ENCODE measurements around the gene SIX1. TPM values are rescaled to one million over a fixed set of nuclear protein-coding genes. Genes with fewer than 3 reads are reported as not detected.

The SIX1 gene
- total and polyA plus RNA-seq, 2 of the 4 experiments (the other 2 are of a cell fraction): 7.7 to 15.0 TPM

DNA sequence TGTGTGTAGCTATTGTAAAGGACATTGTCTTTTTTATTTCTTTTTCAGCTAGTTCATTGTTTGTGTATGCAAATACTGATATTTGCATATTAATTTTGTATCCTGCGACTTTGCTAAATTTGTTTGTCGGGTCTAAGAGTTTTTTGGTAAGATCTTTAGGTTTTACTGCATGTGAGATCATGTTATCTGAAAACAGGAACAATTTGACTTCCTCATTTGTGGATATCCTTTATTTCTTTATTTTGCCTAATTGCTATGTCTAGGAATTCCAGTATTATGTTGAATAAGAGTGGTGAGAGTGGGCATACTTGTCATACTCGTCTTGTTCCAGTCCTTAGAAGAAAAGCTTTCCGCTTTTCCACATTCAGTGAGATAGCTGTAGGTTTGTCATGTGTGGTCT lies 46.0 kb upstream of the SIX1 start:
- Histone ChIP-seq H2AFZ (replicated peaks; ENCODE audit: low read length, poor library complexity) (no peak overlapping the region), H4K8ac (ENCODE audit: low read depth in 2 of 2, low read length in 2 of 2) (no peak overlapping the region), H3K4me3 (ENCODE audit: insufficient read depth, low read depth, low read length) (no peak overlapping the region), H2BK120ac (ENCODE audit: low read depth, low read length) (no peak overlapping the region), H3K36me3 (ENCODE audit: control insufficient read depth, insufficient read depth, low read length) (no peaks in the 10 kb centered on the region), H3K23ac (ENCODE audit: low read depth, low read length) (no peak overlapping the region), H2AK9ac (replicated peaks; ENCODE audit: low read depth, low read length, poor library complexity) (no peak overlapping the region), H2AK5ac (ENCODE audit: low read depth, low read length) (no peak overlapping the region), H3K27me3 (ENCODE audit: control insufficient read depth, insufficient read depth, low read length) (no peaks in the 10 kb centered on the region), H4K91ac (ENCODE audit: insufficient read depth, low read depth, low read length) (no peak overlapping the region), H3K4me1 (ENCODE audit: control insufficient read depth, insufficient read depth, low read length) (no peaks in the 10 kb centered on the region), H3K9me3 (ENCODE audit: control insufficient read depth, insufficient read depth, low read length) (peaks cover 2% of the 10 kb centered on the region; the same call in 1 of the 2 replicates), H3K9ac (ENCODE audit: low read depth, low read length) (no peak overlapping the region), H4K5ac (ENCODE audit: low read depth, low read length) (no peak overlapping the region), H3K56ac (ENCODE audit: extremely low read depth, insufficient read depth, low read length) (no peak overlapping the region), H2BK20ac (ENCODE audit: low read depth, low read length) (no peak overlapping the region), H3K27ac (ENCODE audit: insufficient read depth, low read length) (no peak overlapping the region), H3K18ac (ENCODE audit: low read depth, low read length) (no peak overlapping the region), H3K9me1 (ENCODE audit: insufficient read depth, low read length) (no peaks in the 10 kb centered on the region), H3K14ac (replicated peaks; ENCODE audit: low read depth, low read length) (no peak overlapping the region), H3K4me2 (ENCODE audit: low read depth, low read length) (no peak overlapping the region), H2BK5ac (ENCODE audit: low read depth, low read length, poor library complexity, severe bottlenecking) (no peak overlapping the region), H4K20me1 (ENCODE audit: insufficient read depth, low read length) (no peaks in the 10 kb centered on the region), H3K4ac (ENCODE audit: low read depth, low read length) (no peak overlapping the region), H2BK15ac (ENCODE audit: low read depth, low read length) (no peak overlapping the region), H3K79me1 (ENCODE audit: low read depth in 1 of 2, low read length in 2 of 2) (no peaks in the 10 kb centered on the region)
- dilution Hi-C loops (cut with HindIII; ENCODE audit: low sequenced_read_pairs, unreplicated experiment): no loop called here
- POLR2A ChIA-PET (ENCODE audit: unreplicated experiment): no interaction called here
- TF ChIP-seq, protein P1, sequence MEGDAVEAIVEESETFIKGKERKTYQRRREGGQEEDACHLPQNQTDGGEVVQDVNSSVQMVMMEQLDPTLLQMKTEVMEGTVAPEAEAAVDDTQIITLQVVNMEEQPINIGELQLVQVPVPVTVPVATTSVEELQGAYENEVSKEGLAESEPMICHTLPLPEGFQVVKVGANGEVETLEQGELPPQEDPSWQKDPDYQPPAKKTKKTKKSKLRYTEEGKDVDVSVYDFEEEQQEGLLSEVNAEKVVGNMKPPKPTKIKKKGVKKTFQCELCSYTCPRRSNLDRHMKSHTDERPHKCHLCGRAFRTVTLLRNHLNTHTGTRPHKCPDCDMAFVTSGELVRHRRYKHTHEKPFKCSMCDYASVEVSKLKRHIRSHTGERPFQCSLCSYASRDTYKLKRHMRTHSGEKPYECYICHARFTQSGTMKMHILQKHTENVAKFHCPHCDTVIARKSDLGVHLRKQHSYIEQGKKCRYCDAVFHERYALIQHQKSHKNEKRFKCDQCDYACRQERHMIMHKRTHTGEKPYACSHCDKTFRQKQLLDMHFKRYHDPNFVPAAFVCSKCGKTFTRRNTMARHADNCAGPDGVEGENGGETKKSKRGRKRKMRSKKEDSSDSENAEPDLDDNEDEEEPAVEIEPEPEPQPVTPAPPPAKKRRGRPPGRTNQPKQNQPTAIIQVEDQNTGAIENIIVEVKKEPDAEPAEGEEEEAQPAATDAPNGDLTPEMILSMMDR (conservative IDR thresholded peaks at IDR 0.05; ENCODE audit: low read depth, low read length): no peak
- TF ChIP-seq FOS (IDR thresholded peaks at IDR 0.05; ENCODE audit: low read depth, low read length) (no peak), MAFK (IDR thresholded peaks at IDR 0.05; ENCODE audit: low read depth, low read length) (no peak), CHD1 (IDR thresholded peaks at IDR 0.05; ENCODE audit: low read depth, low read length) (no peak), RAD21 (IDR thresholded peaks at IDR 0.05; ENCODE audit: low read length) (no peak), USF2 (IDR thresholded peaks at IDR 0.05; ENCODE audit: low read depth, low read length) (no peak), SMC3 (IDR thresholded peaks at IDR 0.05; ENCODE audit: low read depth, low read length) (no peak), RCOR1 (IDR thresholded peaks at IDR 0.05; ENCODE audit: insufficient replicate concordance, low read length) (no peak)
- TF ChIP-seq, protein P2, sequence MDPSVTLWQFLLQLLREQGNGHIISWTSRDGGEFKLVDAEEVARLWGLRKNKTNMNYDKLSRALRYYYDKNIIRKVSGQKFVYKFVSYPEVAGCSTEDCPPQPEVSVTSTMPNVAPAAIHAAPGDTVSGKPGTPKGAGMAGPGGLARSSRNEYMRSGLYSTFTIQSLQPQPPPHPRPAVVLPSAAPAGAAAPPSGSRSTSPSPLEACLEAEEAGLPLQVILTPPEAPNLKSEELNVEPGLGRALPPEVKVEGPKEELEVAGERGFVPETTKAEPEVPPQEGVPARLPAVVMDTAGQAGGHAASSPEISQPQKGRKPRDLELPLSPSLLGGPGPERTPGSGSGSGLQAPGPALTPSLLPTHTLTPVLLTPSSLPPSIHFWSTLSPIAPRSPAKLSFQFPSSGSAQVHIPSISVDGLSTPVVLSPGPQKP (IDR thresholded peaks at IDR 0.05; ENCODE audit: borderline replicate concordance, low read depth, low read length): no peak
- BruUV-seq (replicated peaks): no TSS peak
- no CpG with 5 or more reads among the region's 4 CpGs for WGBS, 2 experiments (ENCODE audit: extremely low coverage in 2 of 2, insufficient read length in 1 of 2)
- CTCF ChIA-PET: no interaction called here
- ATAC-seq (ENCODE audit: low read depth) (no peak), DNase-seq (no peak)
- intact Hi-C loops (cut with micrococcal nuclease): no loop called here
- in situ Hi-C loops (cut with MboI; ENCODE audit: low sequenced_read_pairs): no loop called here
